Right lobe of liver (tissue), 4 donors: Measurements from ENCODE around the gene PAK1.

Experiments used
- CTCF ChIP-seq, 4 donors: fragments of 200-600 bp in 3 of 4; fragments of 450-650 bp in 1 of 4; IDR thresholded peaks; one replicate each; pipeline versions ENCODE4 v1.5.1 to v1.8.0; 2016 to 2022; ENCODE audit warnings: antibody characterized with exemption in 4 of 4, mild to moderate bottlenecking in 2 of 4
- POLR2A ChIP-seq: fragments of 450-650 bp; IDR thresholded peaks from one replicate; pipeline ENCODE4 v1.6.1; 2017; ENCODE audit warnings: antibody characterized with exemption, mild to moderate bottlenecking
- donor health status: DM: no; HTN: no; CAD: no.
- donor health status: DM: no; HTN: no; CAD: no.
- donor health status: DM: no; HTN: yes; CAD: no.

- TF ChIP-seq CTCF (IDR thresholded peaks at IDR 0.05), result no peak
- no peak for TF ChIP-seq POLR2A
Observed at GRCh38 chr11:77403211-77403610, 70.7 kb downstream of the PAK1 start.
